MCF 10A (cell line): ENCODE measurements around the gene NTHL1. TPM values are rescaled to one million over a fixed set of nuclear protein-coding genes. Genes with fewer than 3 reads are reported as not detected.

Experiments
- BruUV-seq: library from RNA; stranded (reverse); fragments of 400-500 nt; replicated peaks from 2 replicates; lab custom pipeline; 2021; lab: Mats Ljungman, UMichigan
- CTCF ChIA-PET: fragments of 300-600 bp; sonication (Branson Sonifier 250); formaldehyde crosslinking; extraction: SDS; loops from one replicate; lab custom pipeline; 2021; ENCODE audit warnings: antibody characterized with exemption, inconsistent platforms; lab: Yijun Ruan, JAX
- POLR2A ChIA-PET: fragments of 300-600, 350-650 bp; sonication (Branson Sonifier 250); formaldehyde crosslinking; extraction: SDS; loops from one replicate; lab custom pipeline; 2020; ENCODE audit warnings: antibody characterized with exemption, inconsistent platforms; lab: Yijun Ruan, JAX
- DNase-seq: peaks from one replicate; pipeline ENCODE4 v3.0.0-alpha.2; 2018; ENCODE audit not compliant: unreplicated experiment
- H3K27ac Mint-ChIP-seq: one replicate; pipeline ENCODE4 v1.8.0; 2022; ENCODE audit warnings: mild to moderate bottlenecking, low read depth, mixed read lengths; ENCODE audit not compliant: unreplicated experiment
- H3K27me3 Mint-ChIP-seq: one replicate; pipeline ENCODE4 v1.8.0; 2022; ENCODE audit warnings: mixed read lengths; ENCODE audit not compliant: insufficient read depth, unreplicated experiment
- H3K36me3 Mint-ChIP-seq: one replicate; pipeline ENCODE4 v1.8.0; 2022; ENCODE audit warnings: mild to moderate bottlenecking, moderate library complexity, mixed read lengths; ENCODE audit not compliant: insufficient read depth, unreplicated experiment
- H3K4me1 Mint-ChIP-seq: one replicate; pipeline ENCODE4 v1.8.0; 2022; ENCODE audit warnings: mixed read lengths; ENCODE audit not compliant: insufficient read depth, unreplicated experiment
- H3K4me3 Mint-ChIP-seq: one replicate; pipeline ENCODE4 v1.8.0; 2022; ENCODE audit warnings: mild to moderate bottlenecking, moderate library complexity, mixed read lengths; ENCODE audit not compliant: unreplicated experiment
- H3K9me3 Mint-ChIP-seq: one replicate; pipeline ENCODE4 v1.8.0; 2022; ENCODE audit warnings: mixed read lengths; ENCODE audit not compliant: unreplicated experiment
- CTCF ChIP-seq: fragments of 200-600 bp; IDR thresholded peaks from one replicate; pipeline ENCODE4 v1.8.0; 2022; ENCODE audit warnings: antibody characterized with exemption, mild to moderate bottlenecking; ENCODE audit not compliant: unreplicated experiment
- intact Hi-C: fragments of 100-400 bp; cut with micrococcal nuclease; formaldehyde crosslinking; loops from 2 replicates; pipeline ENCODE4 v1.14.1; 2022
- total RNA-seq: library from RNA; stranded (reverse); gene quantifications from 2 replicates; pipeline ENCODE4 v1.2.3, GENCODE V29; 2022

The NTHL1 gene
- total RNA-seq, 1 experiment from 2014 or later, result 17.7 TPM

- BruUV-seq, result no TSS peak
- no peaks in the 10 kb centered on the region for H3K27me3 Mint-ChIP-seq
- no peak for TF ChIP-seq CTCF
- H3K36me3 Mint-ChIP-seq, result peaks cover 50% of the 10 kb centered on the region
- H3K4me3 Mint-ChIP-seq, result no peak overlapping the region
- POLR2A ChIA-PET, result interaction anchor here (0.6 to 1.5 kb wide), 7 partner anchors 38 to 120 kb away, joined by 3 to 5 read pairs (median 4); partner anchors contain the start of genes NTHL1, TRAF7 and TSC2
- peaks cover 4% of the 10 kb centered on the region for H3K4me1 Mint-ChIP-seq
- intact Hi-C loops, result no loop called here
- CTCF ChIA-PET, result interaction anchor here (0.7 to 1.2 kb wide), 2 partner anchors 21 to 38 kb away, joined by 3 read pairs; no protein-coding TSS in a partner anchor
- H3K27ac Mint-ChIP-seq, result no peak overlapping the region
- H3K9me3 Mint-ChIP-seq, result no peaks in the 10 kb centered on the region
- DNase-seq, result peak; percentile 35
These were observed 38.6 kb upstream of the NTHL1 start for GRCh38 chr16:2086106-2086742.

DNA sequence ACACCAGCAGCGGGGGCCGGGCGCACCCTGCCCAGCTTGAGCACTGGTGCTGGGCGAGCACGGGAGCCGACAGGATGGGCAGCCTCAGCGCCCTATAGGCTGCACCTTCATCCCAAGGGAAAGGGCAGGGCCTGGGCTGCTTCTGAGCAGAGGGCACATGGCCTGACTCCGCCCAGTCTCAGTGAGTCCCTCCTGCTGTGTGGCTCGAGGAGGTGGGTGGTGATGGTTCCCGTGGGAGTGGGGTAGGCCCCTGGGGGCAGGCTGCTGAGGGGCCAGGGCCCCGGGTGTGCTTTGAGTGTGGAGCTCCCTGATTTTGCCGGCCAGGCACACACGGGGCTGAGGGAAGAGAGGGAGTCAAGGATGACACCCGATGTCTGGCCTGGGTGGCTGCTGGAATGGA lies 38.0 kb upstream of the NTHL1 start:
- peak; percentile 31 for DNase-seq
- H3K4me1 Mint-ChIP-seq, result peaks cover 4% of the 10 kb centered on the region
- intact Hi-C loops, result no loop called here
- no TSS peak for BruUV-seq
- peaks cover 54% of the 10 kb centered on the region for H3K36me3 Mint-ChIP-seq
- no peak for TF ChIP-seq CTCF
- peak overlapping the region; percentile 9 for H3K27ac Mint-ChIP-seq
- no peaks in the 10 kb centered on the region for H3K27me3 Mint-ChIP-seq
- no peak overlapping the region for H3K4me3 Mint-ChIP-seq
- no peaks in the 10 kb centered on the region for H3K9me3 Mint-ChIP-seq
- ChIA-PET POLR2A (interaction anchor here (0.6 to 1.5 kb wide), 7 partner anchors 38 to 120 kb away, joined by 3 to 5 read pairs (median 4); partner anchors contain the start of genes NTHL1, TRAF7 and TSC2), CTCF (interaction anchor here (0.9 to 1.2 kb wide), 2 partner anchors 15 to 20 kb away, joined by 3 read pairs; no protein-coding TSS in a partner anchor)

- Mint-ChIP-seq H3K36me3 (peaks cover 53% of the 10 kb centered on the region), H3K4me3 (no peak overlapping the region), H3K27me3 (no peaks in the 10 kb centered on the region), H3K9me3 (no peaks in the 10 kb centered on the region), H3K27ac (peak overlapping the region; percentile 9), H3K4me1 (peaks cover 4% of the 10 kb centered on the region)
- BruUV-seq, result no TSS peak
- DNase-seq, result no peak
- intact Hi-C loops, result no loop called here
- ChIA-PET POLR2A (interaction anchor here (0.8 to 1.5 kb wide), 5 partner anchors 37 to 77 kb away, joined by 3 to 5 read pairs (median 4); partner anchors contain the start of genes NTHL1, TRAF7 and TSC2), CTCF (interaction anchor here (0.9 to 1.6 kb wide), 3 partner anchors 16 to 36 kb away, joined by 3 to 4 read pairs (median 3); no protein-coding TSS in a partner anchor)
- no peak for TF ChIP-seq CTCF
These were observed 37.4 kb upstream of the NTHL1 start for GRCh38 chr16:2084895-2085625.
